NT2/D1 (cell line): Measurements from ENCODE around the gene R3HDM4.

Experiments
- SUZ12 ChIP-seq: IDR thresholded peaks from 2 replicates; pipeline ENCODE4 v1.6.1; 2011; ENCODE audit not compliant: insufficient read length, insufficient read depth; ENCODE audit errors: extremely low read depth
- YY1 ChIP-seq: IDR thresholded peaks from 2 replicates; pipeline ENCODE4 v1.6.1; 2011; ENCODE audit not compliant: insufficient read length, insufficient read depth
- ZNF274 ChIP-seq: IDR thresholded peaks from 2 replicates; pipeline ENCODE4 v1.6.1; 2011; ENCODE audit warnings: mild to moderate bottlenecking, low read depth, low read length

- TF ChIP-seq ZNF274 (no peak), YY1 (no peak), SUZ12 (no peak)
Observed at GRCh38 chr19:940591-941291, 27.7 kb upstream of the R3HDM4 start.
